Measurements from ENCODE around the gene CYB5D1.

- TF ChIP-seq POLR2A (IDR thresholded peaks at IDR 0.05) (peak in 2 of 4 donors; percentile 47 to 68), CTCF (IDR thresholded peaks at IDR 0.05) (peak; percentile 36 to 84 (median 52))
These were observed 741 bp upstream of the CYB5D1 start, which contains the start of gene NAA38 for GRCh38 chr17:7856811-7857712.
